GM12872 (cell line): ENCODE data around the gene RIT2.

Experiments
- CTCF ChIP-seq: IDR thresholded peaks from 3 replicates; pipeline ENCODE4 v1.5.1; 2011; ENCODE audit warnings: low read depth, mild to moderate bottlenecking, low read length, moderate library complexity; ENCODE audit not compliant: insufficient read depth

Gene RIT2

GRCh38 chr18:43010611-43011010, 104.9 kb downstream of the RIT2 start:
- no peak for TF ChIP-seq CTCF

- no peak for TF ChIP-seq CTCF
Observed at GRCh38 chr18:43009674-43010073, 105.8 kb downstream of the RIT2 start.

- TF ChIP-seq CTCF: no peak
Observed at GRCh38 chr18:43007365-43007764, 108.1 kb downstream of the RIT2 start.

- no peak for TF ChIP-seq CTCF
Observed at GRCh38 chr18:43004421-43004820, 111.1 kb downstream of the RIT2 start.

GRCh38 chr18:43001821-43002220, 113.7 kb downstream of the RIT2 start:
- TF ChIP-seq CTCF: no peak

GRCh38 chr18:42996824-42997223, 118.7 kb downstream of the RIT2 start:
- no peak for TF ChIP-seq CTCF

GRCh38 chr18:42980426-42980825, 135.1 kb downstream of the RIT2 start:
- no peak for TF ChIP-seq CTCF
